GM19455 (cell line): Measurements from ENCODE around the gene GADD45A.
"Not testable (repeated sequence)": the region's sequence is repeated elsewhere in the genome, so short reads cannot be mapped to it uniquely, and the experiment has no call there.

Experiments used
- ATAC-seq: cut with Tn5 transposase; IDR thresholded peaks from one replicate; pipeline ENCODE4 v1.9.1; 2021; ENCODE audit not compliant: unreplicated experiment

Gene GADD45A

DNA sequence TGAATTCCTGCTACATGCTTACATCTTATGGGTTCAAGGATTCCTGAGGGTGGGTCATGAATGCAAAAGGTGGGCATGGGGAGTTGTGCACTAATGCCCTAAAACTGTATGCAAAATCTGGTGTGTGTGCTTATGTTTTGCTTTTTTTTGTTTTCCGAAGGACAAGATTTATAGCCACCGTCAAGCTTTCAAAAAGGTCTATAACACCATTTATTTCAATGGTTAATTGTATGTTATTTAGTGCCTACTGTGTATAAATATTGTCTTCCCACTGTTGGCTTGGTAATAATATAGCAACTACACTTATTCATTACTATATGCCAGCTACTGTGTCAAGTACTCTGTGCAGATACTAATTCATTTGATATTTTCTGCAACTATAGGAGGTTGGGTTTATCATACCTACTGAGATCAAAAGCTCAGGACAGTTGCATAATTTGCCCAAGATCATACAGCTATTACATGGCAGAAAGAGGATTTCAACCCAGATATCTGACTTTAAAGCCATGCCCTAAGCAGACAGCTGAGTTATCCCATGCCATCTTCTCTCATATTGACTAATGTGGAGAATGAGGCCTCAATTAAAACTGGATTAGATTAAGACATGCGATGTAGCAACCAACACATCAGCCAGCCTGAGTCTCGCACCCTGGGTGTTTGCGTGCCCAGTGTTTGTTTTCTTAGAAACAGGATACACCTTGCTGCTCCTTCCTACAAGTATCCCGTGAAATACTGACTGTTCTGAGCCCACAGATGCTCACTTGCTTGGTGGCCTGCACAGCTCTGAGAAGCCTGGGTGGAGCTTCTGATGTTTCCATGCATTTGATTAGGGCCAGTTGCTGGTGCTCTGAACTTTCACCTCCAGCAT is 34.6 kb downstream of the GADD45A start:
- no peak for ATAC-seq

DNA sequence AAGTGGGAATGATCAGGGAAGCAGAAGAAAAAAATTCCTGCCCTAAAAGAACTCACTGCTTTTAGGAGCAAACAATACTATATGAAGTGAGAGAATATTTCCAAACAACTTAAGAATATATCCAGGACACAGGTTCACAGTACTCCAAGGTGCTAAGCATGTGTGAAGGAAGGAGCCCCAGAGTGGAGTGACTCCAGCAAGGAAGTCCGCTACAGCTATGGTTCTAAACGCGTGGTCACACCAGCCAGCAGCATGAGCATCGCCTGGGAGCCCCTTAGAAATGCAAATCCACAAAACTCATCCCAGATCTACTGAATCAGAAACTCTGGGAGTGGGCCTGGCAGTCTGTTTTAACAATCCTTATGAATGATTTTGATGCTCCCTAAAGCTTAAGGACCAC is 36.1 kb downstream of the GADD45A start:
- no peak for ATAC-seq

DNA sequence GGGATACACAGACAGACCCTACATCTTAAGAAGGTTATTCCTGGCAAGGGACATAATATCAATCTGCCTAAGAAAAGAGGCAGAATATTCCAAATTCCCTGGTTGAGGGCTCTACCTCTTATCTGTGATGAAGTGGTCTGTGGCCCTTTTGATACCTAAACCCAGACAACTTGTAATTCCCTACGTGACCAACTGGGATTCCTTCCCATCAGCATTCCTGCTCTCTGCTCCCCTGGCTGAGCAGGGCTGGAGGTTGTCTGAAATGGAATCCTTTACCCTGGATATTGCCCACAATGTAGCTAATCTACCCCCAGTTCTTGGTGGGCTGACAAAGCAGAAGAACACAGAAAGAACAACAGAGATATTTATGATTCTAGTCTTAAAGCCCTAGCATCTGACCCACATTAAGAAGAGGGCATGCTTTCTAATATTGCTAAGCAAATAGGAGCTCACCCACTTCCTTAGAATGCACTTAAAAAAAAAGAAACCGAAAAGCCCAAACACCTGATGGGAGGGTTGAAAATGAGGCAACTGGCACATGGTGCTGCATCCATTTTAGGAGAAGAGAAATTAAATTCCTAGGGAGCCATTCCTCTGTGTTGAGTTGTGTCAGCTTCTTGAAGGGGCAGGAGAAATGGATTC is 36.8 kb downstream of the GADD45A start:
- peak; percentile 65 for ATAC-seq

DNA sequence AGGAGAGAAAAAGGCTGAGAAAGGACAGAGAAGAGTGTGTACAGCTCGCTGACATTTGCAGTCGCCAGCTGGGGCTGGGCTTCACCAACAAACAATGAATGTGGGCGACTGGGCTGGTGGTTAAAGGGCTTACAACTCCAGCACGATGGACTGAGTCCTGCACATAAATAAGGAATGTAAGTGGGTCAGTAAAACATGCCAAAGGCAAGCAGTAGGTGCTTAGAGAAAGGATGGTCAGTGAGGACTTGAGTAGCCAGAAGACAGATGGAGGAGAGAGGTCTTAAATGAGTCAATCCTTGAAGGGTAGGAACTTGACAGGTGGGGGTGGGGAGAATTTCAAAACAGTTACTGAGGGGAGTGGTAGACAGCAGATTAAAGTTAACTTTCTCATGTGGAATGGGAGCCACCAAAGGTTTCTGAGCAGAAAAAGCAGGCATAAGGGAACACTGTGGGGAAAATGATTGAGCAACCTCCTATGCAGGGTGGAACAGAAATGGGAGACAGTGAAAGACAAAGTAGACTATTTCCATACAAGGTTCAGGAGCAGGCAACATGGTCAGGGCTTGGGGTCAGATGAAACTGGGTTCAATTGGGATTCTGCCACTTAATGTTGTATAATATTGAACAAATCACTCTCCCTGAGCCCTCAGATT is 37.4 kb downstream of the GADD45A start:
- ATAC-seq: peak; percentile 33

DNA sequence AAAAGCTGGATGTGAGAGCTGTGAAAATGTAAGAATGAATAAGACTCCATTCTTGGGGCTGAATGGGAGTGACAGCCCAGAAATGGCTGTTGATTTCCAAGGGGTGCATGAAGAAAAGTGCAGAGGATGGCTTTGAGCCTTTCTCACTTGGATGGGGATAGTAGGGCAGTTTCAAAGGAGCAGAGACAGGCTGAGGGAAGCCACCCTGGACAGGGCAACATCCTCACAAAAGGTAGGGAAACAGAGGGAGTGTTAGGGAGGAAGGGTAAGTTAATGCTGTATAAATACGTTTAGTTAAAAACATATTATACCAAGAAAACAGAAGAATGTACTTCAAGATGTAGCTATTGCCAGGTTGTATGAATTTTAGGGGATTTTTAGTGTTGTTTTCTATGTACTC is 38.1 kb downstream of the GADD45A start:
- no peak for ATAC-seq

DNA sequence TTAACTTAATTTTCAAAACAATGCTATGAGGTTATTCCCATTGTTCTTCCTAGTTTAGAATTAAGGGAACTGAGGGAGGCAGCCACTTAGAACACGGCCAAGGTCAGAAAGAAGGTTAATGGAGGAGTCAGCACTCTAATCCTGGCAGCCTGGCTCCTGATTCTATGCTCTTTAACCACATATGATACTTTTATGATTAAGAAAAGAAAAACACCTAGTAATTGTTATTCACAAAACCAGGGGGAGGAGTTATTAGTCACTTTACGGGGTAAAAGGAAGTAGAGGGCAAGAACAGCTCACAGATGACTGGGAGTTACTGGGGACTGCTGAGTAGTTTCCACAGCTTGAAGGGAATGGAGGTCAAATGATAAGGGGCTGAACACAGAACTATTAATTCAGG is 38.6 kb downstream of the GADD45A start:
- no peak for ATAC-seq

DNA sequence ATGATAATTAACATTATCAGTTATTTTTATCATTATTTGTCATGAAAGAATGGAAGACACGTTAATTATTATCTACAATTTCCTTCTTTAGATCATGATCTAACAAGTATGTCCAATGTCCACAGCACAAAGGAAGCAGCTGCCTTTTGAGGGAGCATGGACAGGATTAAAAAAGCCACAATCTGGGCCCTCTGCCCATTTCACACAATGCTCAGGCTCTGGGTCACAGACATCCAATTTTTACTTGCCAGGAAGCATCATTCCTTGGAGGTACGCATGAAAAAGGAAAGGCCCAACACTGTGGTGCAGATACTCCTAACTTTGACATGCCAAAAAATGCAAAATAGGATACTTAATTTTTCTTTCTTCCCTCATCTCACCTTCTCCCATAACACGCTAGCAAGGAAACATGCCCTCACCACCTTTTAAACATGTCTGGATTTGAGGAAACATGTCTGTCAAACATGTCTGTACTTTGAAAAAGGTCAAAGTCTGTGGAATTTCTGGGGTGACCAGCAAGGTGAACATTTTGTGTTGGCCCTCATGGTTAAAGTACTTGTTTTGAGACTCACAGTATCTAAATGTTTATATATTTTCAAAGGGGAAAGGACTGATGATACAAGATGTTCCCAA is 40.0 kb downstream of the GADD45A start:
- ATAC-seq: no peak

DNA sequence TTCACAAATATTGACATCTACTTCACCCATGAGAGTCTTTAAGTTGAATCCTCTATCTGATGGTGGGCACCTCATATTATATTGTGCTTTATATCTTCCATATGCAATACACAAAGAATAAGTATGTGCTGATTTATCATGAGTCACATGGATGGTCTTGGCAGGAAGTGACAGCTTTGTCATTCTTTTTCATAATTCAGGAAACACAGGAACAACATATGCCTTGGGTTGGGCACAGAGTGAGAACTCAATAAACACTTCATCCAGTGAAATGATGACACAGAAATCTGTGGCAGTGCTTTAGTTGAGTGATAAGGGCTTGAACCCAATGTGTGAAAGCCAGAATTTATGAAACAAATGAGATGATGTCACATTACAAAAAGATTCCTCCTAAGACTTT is 41.2 kb downstream of the GADD45A start:
- no peak for ATAC-seq

DNA sequence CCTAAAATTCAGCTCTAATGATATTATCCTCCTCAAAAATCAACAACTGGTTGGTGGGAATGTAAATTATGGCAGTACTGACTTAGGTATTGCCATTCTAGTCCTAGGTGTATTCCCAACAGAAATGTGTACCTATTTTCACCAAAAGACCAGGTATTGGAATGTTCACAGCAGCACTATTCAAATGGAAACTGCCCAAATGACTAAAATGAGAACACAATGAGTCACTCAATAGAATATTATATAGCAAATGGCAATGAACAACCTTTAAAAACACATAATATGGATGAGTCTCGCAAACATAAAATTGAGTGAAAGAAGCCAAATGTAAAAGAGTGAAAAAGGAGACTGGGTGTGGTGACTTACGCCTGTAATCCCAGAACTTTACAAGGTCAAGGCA is 44.9 kb downstream of the GADD45A start:
- ATAC-seq: no peak

DNA sequence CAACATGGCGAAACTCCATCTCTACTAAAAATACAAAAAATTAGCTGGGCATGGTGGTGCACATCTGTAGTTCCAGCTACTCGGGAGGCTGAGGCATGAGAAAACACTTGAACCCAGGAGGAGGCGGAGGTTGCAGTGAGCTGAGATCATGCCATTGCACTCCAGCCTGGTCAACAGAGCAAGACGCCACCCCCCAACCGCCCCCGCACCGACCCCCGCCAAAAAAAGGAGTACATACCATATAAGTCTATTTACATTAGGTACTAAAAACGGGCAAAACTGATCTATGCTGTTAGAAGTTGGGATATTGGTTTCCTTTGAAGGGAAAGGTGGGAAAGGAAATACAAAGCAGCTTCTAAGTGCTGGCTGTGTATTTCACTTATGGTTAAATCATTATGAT is 45.3 kb downstream of the GADD45A start:
- not testable (repeated sequence) for ATAC-seq

DNA sequence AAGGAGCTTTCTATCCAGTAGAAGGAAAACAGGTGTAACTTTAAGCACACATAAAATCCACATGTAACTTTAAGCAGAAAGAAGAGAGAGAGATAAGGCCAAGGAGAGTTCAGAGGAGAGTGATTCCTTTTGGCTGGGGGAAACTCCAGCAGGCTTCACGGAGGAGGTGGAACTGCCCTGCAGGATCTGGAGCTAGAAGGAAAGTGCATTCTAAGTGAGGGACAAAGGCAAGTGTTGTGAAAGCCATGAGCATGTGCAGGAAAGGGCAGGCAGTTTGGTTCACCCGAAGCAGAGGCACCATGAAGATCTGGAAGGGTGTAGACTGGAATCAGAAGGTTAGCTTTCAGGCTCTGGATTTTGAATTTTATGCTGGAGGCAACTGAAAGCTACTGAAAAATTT is 46.3 kb downstream of the GADD45A start:
- no peak for ATAC-seq

DNA sequence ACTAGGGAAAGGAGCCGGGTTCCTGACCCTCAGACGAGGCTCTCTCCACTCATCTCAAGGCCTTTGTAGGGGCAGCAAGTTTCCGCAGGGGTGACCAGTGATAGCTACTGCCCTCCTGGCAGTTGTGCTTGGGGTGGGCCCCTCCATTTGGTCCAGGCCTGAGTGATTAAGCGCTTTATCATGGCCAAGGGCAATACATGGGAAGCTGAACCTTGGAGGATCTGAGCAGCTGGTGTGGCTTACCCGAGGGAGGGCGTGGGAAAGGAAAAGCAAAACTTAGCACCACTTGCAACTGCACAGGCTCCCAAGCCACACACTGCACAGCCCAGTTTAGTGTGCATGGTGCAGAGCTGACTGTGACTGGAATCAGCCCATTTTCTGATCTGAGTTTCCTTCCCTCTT is 47.8 kb downstream of the GADD45A start:
- no peak for ATAC-seq

DNA sequence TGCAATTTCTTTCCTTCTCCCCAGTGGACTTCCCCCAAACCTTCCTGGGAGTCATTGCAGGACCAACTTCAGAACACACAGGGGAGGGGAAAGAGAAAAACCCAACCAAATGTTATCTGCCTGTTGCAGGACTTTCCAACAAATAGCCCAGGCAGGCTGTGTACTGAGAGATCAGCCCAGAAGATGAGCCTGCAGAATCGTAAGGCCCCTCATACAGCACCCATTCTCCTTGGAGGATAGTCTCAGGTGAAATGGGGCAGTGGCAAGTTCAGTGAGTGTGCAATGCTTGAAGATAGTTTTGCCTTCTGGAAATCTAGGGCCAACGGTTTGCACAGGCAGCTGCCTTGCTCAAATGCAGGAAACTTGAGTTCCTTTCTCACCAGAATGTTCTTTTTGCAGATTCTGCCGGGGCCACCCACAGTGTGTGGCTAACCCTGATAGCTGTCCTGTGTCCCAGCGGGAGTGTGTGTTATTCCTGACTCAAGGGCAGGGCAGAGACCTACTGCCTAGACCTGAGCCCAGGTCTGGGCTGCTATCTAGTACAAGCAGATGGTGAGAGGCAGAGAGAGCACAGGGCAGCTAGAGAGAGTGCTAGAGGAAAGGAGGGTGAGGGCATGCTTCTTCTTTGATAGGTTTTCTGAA is 48.8 kb downstream of the GADD45A start:
- ATAC-seq: no peak

DNA sequence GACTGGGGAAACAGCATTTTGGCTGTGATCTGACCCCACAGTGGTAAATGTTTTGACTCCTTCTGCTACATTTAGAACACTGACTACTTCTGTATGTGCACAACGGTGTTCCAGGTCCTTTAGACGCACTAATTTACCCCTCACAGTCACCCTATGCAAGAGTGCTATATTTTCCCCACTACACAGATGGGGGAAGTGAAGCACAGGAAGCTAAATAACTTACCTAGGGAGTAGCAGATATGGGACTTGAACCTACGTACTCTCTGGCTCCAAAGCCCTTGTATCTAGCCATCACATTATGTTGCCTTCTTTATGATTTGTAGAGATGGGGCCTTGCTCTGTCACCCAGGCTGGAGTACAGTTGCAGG is 49.3 kb downstream of the GADD45A start:
- ATAC-seq: no peak

DNA sequence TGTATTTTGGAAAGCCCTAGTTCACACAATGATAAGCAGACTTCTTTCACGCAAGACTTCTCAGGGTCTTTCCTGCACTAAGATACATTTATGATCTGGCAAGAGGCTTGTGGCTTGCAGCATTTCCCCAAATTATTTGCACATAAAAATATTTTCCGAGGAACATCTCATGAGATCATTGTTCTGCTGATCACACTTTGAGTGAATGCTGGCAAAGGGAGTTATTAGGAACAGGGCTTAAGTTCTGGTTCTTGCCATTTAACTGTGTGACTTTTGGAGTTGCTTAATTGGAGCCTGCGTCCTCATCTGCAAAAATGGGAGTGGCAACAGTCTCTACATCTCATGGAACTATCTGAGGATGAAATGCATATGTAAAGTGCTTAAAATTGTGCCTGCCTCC is 50.2 kb downstream of the GADD45A start:
- ATAC-seq: no peak

DNA sequence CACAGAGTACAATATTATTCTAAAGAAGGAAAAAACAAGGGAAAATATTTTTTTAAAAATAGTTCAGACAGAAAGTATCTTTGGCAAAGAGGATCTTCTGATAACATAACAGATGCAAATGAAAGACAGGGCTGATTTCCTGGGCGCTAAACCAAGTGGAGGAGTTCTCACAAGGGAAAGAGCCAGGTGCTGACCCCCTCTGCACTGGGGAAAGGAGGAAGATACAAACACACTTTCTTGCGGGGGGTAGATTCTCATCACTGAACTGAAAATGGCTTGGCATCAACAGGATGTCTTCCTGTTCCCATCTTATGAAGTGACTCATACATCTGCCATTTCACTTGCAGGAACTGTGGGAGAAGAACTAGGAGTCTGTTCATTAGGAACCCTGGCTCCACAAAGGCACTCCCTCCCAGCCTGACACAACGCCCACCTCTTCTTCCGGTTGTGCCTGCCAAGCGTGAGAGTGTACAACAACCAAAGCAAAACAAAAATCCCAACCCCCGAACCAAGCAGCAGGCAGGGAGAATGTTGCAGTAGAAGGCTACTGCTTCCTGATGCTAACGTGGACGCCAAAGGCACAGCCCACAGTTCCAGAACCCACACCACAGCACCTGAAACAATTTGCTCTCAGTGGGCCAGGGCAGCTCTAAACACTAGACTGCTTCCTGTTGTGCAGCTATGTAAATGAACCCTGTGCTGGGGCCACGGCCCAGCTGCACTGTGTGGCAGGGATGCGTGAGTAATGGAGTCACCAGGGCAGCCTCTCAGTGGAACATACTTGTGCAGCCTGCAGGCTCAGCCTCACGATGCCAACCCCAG is 51.0 kb downstream of the GADD45A start:
- peak; percentile 97 for ATAC-seq

DNA sequence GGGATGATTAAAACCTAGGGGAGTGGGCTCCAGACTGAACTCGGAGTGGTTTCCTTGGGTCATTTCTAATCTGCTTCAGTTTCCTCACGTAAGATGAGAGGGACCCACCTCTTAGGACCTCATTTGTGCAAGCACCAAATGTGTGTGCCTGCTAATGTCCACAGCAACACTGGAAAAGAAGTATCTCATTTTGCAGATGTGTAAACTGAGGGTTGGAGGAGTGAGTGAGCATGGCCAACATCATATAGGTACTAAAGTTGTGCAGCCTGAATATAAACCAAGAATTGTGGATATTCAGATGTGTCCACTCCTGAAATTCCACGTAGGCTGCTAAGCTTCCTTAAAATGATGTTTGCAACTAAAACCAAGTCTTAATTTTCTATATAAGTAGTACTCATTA is 51.7 kb downstream of the GADD45A start:
- no peak for ATAC-seq

DNA sequence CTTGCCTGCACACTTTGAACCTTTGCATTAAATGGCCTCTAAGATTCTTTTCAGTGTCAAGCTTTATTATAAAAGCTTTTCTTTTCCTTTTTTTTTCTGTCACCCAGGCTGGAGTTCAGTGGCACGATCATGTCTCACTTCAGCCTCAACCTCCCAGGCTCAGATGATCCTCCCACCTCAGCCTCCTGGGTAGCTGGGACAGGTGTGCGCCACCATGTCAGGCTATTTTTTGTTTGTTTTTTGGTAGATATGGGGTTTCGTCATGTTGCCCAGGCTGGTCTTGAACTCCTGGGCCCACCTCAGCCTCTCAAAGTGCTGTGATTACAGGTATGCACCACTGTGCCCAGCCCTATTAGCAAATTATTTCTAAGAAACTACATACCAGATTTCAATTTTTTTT is 52.9 kb downstream of the GADD45A start:
- ATAC-seq: no peak
